Stimulated activated CD8-positive, alpha-beta memory T cell treated with anti-CD3 and anti-CD28 coated beads, Interleukin-7, amount 100 ng/mL, for 1 hour (primary cell): ENCODE results near the gene CWF19L1.
"Not testable (repeated sequence)": the region's sequence is repeated elsewhere in the genome, so short reads cannot be mapped to it uniquely, and the experiment has no call there.

ENCODE experiments used
- DNase-seq, 2 donors: peaks; one replicate each; pipeline ENCODE4 v3.0.0-alpha.2; 2020; ENCODE audit warnings: low read depth in 2 of 2

The CWF19L1 gene

DNA sequence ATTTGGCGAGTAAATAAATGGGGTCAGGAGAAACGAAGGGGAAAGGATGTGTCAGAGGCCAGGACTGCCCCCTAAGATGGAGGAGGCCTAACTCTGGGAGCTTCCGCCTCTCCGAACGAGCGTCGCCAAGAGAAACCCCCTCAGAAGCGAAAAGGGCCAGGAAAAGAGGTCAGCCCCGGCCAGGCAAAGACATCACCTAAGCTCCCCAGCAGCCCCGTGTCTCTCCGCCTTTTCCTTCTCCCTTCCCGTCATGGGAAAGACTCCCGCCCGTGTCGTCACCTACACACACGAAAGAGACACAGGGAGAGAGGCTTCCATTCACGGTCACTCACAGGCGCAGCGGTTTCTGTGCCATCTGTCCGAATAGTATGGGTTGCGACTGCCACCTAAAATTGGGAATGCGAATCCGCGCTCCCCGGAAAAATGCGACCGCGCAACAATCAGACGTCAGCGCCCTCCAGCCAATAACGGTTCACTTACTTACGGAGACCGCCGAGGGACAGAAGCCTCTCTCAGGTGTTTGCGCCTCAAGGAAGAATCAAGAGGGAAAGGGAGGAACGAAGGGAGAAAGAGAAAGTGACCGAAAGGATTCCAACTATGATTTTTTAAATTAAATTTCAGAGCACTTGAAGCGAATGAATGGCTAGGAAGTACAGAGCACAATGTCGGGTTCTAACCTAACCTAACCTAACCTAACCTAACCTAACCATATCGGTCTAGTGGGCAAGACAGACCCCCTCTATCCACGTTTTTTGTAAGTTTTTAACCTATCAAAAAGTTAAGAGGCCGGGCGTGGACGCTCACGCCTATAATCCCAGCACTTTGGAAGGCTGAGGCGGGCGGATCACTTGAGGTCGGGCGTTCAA, at the start of gene CWF19L1:
TSS of gene CWF19L1 (minus strand) at position 400 of the 866 bp plus-strand sequence. CDS start at position 355, 45 bp downstream.
- peak; percentile 33 to 57 for DNase-seq

DNA sequence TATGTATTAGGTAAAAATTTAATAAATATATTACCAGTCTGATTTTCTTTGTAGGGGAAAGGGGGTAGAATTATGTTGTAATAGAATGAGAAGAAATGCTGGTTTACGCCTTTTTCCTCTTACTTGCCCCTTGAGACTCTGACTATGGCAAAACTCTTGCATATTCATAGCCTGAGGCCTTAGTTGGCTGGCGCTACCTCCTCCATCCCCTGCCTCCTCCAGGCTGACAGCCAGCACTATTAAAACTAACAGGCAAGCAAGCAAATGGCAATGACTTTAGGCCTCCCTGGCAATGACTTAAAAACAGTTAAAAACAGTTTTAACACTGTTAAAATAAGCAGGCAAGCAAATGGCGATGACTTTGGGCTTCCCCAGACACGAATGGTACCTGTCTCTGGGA, 48.2 kb upstream of the CWF19L1 start:
- DNase-seq: no peak

DNA sequence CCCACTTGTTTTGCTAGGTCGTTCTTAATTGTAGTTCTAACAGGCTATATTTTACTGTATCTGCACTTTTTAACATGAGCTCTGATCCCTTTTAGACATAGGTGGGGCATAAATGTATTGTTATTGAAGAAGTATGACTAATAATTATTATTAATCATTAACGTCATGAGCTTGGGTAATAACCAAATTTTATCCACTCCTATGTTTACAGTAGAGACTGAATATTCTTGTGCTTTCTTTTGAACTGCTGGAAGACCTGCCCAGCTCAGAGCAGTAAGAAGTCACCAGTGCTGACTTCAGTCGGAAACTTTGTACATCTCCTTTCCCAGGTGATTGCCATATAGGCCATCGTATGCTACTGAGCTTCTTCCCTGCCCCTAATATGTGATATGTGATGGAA, 43.9 kb upstream of the CWF19L1 start:
- no peak for DNase-seq

DNA sequence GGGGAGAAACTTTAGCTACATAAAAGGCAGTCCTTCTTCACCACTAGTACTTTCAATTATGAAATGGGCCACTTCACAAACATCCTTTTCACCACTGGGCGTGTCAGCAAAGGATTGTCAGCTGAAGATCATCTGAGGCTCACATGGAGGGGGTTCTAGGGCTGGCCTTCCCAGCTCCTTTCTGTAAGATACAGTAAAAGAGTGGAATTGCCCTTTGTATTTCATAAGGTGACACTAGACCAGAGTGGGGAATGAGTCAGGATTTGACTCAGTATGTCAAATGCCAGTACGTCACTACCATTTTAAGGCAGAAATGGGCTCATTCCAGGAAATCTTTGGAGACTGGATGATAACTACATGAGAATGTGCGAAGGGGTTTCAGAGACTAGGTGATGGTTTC, 40.2 kb upstream of the CWF19L1 start:
- DNase-seq: no peak

DNA sequence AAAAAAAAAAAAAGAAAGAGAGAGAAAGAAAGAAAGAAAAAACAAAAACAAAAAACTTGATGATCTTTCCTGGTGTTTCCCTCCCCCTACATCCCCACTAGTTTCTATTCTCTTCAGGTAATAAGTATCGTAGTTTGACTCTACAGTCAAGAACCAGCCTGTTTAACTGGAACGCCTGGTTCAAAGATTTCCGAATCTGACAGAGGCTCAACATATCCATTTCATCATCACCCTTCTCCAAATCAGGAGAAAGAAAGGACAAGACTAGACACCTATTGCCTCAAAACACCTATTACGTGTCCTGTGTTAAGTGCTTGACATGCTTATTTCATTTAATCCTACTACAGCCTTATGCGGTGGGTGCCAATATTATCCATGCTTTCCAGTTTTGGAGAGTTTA, 39.4 kb upstream of the CWF19L1 start:
- DNase-seq: no peak

DNA sequence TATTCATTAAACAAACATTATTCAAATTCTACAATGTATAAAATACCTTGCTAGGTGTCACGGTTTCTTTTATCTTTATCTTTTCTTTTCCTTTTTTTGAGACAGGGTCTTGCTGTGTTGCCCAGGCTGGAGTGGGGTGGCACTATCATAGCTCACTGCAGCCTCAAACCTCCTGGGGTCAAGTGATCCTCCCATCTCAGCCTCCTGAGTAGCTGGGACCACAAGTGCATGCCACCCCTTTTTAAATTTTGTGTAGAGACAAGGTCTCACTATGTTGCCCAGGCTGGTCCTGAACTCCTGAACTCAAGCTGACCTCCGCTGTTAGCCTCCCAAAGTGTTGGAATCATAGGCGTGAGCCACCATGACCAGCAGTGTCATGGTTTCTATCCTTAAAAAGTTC, 37.0 kb upstream of the CWF19L1 start:
- no peak for DNase-seq

DNA sequence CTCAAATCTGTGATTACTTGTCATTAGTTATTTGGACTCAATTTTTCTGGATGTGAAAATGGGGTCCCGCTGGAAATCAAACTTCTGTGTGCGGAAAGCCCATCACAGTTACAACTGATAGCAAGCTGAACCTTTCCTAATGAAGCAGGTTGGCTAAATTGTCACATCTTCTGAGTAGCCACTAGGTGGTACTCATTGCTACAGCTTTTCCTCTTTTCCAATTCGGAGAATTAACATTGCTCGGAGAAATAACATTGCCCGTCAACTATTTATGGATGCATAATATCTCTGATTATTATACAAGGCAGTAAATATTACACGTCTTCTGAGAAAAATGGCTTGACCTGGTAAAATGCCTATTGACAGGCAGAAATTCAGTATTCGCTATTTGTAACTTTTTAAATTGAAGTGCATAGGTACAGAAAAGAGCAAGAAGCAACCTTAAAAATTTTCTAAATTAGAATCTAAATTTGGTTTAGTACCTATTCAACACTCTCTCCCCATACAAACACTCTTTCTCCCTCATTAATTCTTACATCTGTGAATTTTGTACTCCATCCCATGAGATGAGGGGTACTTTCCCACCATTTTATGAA, 36.4 kb upstream of the CWF19L1 start:
- no peak for DNase-seq

DNA sequence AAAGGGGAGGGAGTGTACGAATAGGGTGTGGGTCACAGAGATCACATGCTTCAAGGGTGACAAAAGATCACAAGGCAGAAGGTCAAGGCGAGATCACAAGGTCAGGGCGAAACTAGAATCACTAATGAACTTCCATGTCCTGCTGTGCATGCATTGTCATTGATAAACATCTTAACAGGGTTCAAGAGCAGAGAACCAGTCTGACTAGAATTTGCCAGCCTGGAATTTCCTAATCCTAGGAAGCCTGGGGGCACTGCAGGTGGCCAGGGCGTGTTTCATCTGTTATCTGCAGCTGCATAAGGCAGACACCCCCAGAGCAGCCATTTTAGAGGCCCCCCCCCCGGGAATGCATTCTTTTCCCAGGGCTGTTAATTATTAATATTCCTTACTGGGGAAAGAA, 33.7 kb upstream of the CWF19L1 start:
- DNase-seq: not testable (repeated sequence)

DNA sequence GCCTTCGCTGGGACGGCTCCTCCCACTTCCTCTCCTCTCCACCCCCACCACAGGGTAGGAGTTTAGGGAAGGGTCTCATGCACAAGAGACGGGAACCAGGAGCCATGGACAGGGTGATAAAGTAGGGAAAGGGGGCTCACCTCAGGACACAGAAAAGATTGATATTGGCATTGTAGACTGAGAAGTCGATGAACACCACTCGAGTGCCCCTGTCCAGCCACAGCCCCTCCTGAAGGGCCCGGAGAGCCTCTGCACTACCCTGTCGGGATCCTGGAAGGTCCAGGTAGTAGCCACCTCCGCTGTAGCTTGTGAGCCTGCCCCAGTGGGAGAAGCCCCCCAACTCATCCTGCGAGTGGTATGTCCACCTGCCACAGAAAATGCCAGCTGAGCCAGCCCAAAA, 29.8 kb upstream of the CWF19L1 start:
- no peak for DNase-seq

DNA sequence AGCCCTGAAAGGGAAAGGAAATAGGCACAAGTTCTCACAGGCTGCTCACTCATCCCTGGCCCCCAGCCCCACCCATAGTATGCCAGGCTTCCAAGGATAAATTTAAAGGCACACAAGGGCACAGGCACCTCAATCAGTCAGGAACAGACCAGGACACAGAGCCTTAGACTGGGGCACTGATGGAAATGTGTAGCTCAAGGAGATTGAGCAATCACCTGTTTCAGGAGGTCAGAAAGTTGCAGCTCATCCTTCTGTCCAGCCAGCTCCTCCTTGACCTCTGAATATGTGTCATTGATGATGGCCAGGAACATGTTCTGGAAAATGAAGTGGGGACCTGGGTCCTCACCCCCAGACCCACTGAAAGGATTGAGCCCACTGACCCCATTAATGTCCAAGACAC, 25.6 kb upstream of the CWF19L1 start:
- DNase-seq: no peak

DNA sequence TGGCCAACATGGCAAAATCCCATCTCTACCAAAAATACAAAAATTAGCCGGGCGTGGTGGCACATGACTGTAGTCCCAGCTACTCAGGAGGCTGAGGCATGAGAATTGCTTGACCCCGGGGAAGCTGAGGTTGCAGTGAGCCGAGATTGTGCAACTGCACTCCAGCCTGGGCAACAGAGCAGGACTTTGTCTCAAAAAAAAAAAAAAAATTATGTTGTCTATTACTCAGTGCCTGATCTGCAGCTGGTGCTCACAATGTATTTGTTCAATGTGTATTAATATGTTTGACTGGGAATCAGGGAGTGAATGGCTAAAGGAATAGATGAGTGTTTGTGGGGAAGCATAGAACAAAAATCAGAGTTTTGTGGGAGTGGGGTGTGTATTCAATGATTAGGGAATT, 24.9 kb upstream of the CWF19L1 start:
- not testable (repeated sequence) for DNase-seq

DNA sequence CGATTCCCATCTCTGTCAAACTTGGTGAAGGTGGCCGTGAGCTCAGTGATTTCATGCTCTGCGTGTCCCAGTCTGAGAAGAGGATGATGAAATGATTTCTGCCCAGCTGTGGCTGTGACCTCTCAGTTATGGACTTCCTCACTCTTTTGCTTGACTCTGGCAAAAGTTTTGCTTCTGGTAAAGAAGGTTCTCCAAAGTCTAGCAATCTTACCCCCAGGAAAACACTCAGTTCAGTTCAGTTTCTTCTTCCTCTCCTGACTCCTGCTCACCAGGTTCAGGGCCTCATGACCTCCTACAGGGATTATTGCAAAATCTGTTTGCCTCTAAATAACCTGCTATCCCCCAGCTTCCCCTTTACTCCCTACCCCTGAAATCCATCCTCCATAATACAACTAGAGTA, 23.9 kb upstream of the CWF19L1 start:
- no peak for DNase-seq

DNA sequence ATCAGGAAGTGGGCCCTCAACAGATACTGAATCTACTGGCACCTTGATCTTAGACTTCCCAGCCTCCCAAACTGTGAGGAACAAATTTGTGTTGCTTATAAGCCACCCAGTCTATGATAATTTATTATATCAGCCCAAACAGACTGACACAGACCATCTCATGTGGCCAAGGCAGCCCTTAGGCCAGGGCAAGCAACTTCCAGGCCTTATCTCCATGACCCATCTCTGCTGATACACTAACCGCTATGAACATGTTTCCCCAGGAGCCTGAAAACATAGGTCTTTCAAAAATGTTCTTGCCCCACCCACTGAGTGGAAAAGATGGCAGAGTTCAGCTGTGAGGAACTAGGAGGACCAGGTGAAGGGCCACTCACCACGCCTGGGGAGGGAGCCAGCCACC, 22.2 kb upstream of the CWF19L1 start:
- no peak for DNase-seq

DNA sequence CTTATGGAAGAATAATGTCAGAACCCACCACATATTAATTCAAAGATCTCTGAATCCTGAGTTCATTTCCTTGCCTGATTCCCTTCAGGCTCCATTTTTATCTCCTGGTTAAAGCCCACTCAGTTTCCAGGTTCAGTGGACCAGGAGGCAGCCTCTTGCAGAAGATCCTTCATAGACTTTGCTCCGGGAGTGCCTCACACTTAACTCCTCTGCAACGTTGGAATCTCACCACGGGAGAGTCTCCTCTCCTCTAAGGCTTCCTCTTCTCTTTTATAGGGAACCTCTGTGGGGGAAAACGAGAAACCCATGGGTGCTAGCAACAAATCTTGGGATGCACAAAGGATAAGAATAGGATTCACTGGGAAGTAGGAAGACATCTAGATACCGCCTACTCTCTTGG, 20.8 kb upstream of the CWF19L1 start:
- DNase-seq: no peak

DNA sequence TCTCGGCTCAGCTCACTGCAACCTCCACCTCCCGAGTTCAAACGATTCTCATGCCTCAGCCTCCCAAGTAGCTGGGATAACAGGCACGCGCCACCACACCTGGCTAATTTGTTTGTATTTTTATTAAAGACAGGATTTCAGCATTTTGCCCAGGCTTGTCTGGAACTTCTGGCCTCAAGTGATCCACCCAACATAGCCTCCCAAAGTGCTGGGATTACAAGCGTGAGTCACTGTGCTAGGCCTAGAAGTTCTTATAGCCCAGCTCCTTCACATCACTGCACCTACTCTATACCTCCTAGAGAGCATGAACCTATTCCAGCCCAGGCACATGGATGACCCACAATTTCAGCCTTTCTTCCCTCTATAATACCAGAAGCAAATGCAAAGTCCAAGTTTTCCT, 20.3 kb upstream of the CWF19L1 start:
- DNase-seq: no peak

DNA sequence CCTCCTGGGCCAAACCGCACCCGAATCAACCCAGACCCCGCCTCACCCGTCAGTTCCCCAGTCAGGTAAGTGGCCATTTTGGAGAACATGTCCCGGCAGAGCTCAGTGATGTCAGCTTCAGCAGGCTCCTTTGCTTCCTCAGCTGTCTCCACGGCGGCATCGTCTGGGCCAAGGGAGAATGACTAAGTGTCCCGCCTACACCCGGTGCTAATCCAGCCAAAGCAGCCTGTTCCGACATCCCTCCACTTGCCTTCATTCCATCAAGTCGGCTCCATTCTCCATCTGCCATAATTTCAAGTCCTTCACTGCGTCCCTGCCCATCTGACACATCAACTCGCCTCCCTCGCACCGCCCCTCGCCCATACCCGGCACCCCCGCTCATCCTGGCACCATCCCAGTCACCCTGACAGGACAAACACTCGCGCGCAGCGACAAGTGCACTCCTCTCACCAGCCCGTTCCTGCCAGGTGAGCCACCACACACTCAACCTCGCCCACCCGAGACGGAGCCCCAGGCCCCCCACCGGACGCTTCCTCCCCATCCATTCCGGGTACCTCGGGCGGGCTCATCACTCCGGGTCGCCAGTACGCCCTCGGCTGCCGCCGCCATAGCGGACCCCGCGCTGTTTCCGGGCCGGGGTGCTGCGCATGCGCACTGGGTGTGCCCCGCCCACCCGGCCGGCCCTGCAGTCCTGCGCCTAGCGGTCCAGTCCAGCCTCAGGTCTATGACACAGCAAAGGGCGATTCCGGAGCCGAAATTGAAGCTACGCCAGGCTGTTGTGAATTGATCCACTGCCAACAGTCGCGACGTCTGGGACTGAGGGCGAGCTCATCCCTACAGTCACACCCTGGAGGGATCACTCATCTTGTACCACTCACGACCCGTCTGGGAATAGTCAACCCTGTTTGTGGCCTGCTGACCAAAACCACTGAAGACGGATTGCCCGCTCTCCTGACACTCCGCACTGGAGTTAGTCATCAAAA, 18.9 kb upstream of the CWF19L1 start, which contains the start of gene BLOC1S2:
TSS of gene BLOC1S2 (minus strand) at position 630 of the 983 bp plus-strand sequence. CDS start at position 609, 21 bp downstream.
- peak; percentile 76 for DNase-seq

DNA sequence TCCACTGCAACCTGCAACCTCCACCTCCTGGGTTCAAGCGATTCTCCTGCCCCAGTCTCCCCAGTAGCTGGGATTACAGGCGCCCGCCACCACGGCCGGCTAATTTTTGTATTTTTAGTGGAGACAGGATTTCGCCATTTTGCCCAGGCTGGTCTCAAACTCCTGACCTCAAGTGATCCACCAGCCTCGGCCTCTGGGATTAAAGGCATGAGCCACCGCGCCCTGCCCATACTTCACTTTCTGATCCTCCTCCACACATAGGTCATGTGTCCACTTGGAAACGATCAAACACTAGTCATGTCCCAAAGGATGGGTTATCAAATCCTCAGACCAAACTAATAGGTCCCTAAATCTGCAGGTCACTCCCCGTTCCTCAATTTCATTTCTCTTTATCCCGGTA, 17.9 kb upstream of the CWF19L1 start:
- not testable (repeated sequence) for DNase-seq

DNA sequence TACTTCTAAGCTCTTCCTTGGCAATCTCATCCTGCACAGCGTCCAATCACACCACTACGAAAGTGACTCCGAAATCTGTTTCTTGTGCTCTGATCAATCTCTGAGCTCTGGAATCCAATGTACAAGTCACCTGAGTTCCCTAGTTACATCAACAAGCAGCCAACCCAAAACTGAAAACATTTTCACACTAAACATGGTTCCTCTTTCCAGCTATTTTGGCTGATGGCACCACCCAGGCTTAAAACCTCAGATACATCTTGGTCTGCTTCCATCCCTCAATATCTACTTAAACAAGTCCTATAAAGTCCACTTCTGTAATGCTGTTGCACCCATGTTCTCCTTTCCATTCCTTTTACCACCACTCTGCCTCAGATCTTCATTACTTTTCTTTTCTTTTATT, 15.5 kb upstream of the CWF19L1 start:
- no peak for DNase-seq

DNA sequence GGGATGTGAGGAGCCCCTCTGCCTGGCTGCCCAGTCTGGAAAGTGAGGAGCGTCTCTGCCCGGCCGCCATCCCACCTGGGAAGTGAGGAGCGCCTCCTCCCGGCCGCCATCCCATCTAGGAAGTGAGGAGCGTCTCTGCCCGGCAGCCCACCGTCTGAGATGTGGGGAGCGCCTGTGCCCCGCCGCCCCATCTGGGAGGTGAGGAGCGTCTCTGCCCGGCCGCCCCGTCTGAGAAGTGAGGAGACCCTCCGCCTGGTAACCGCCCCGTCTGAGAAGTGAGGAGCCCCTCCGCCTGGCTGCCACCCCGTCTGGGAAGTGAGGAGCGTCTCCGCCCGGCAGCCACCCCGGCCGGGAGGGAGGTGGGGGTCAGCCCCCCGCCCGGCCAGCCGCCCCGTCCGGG, 9.5 kb upstream of the CWF19L1 start:
- DNase-seq: not testable (repeated sequence)

DNA sequence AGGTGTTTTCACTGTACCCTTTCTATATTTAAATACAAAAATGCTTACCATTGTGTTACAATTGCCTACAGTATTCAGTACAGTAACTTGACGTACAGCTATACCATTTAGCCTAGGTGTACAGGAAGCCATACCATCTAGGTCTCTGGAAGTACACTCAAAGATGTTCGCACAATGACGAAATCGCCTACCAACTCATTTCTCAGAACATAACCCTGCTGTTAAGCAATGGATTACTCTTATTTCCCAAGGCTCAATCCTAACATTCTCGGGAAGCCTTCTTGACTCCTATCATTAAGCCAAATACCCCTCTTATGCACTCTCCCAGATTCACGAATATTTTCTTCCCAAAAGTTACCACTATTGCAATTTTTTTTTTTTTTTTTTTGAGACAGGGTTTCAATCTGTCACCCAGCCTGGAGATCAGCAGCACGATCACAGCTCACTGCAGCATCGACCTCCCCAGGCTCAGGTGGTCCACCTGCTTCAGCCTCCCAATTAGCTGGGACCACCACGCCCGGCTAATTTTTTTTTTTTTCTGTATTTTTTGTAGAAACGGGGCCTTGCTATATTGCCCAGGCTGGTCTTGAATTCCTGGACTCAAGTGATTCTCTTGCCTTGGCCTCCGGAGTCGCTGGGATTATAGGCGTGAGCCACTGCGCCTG, 1.5 kb downstream of the CWF19L1 start:
- no peak for DNase-seq

DNA sequence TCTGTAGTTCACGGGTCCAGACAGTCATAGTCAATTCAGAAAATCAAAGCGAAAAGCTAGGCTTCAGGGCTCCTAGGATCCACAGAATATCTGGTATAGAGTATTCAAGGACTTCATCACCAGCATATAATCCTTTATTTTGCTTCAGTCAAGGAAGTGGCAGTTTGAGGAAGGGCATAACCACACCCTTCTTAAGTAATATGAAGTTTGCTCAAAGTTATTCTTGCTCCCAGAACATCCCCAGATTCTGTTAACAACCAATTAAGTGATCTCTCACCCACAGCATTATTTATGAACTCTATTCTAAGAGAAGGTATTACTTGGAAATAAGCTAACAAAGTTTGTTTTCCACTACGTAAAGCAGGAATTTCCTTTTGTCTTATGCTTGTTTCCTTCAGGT, 13.2 kb downstream of the CWF19L1 start:
- no peak for DNase-seq

DNA sequence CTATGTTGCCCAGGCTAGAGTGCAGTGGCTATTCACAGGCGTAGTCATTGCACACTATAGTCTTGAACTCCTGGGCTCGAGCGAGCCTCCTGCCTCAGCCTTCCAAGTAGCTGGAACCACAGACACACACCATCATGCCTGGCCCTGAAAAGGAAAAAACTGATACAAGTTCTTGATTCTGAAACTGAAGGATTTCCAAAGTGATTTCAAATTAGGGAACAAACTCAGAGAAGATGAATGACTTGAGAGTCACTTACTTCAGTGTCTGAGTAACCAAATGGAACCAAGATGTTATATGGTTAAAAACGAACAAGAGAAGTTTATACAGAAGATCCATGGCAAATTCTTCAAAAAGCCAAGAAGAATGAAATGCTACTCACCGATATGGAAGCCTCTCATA, 14.4 kb downstream of the CWF19L1 start:
- no peak for DNase-seq
